Spleen (tissue), 11 donors: Measurements from ENCODE around the gene SHLD1. TPM values are rescaled to one million over a fixed set of nuclear protein-coding genes. Genes with fewer than 3 reads are reported as not detected.
A peak's percentile ranks its signal among the peaks of the same experiment; 100 is the strongest.

Experiments
- DNase-seq: peaks from one replicate; pipeline ENCODE4 v3.0.0-alpha.2; 2020
- H3K27ac ChIP-seq, 8 donors: fragments of 200-600 bp; sonication (generic) in 7 of 8; 1 replicate in 4 of 8; 2 replicates in 4 of 8; pipeline versions ENCODE4 v1.5.0 to v1.8.0; 2016 to 2021; ENCODE audit warnings: inconsistent platforms in 4 of 8, mild to moderate bottlenecking in 4 of 8, moderate library complexity in 1 of 8
- H3K27me3 ChIP-seq, 7 donors: fragments of 200-600 bp; sonication (generic) in 6 of 7; replicated peaks in 1 of 7; 1 replicate in 4 of 7; 2 replicates in 3 of 7; pipeline versions ENCODE4 v1.5.0 to v1.8.0; 2016 to 2021; ENCODE audit warnings: inconsistent platforms in 3 of 7, mild to moderate bottlenecking in 1 of 7
- H3K36me3 ChIP-seq, 6 donors: fragments of 200-600 bp; sonication (generic) in 5 of 6; 1 replicate in 4 of 6; 2 replicates in 2 of 6; pipeline versions ENCODE4 v1.5.0 to v1.8.0; 2016 to 2021; ENCODE audit warnings: inconsistent platforms in 2 of 6
- H3K4me1 ChIP-seq, 6 donors: fragments of 200-600 bp; sonication (generic) in 5 of 6; 1 replicate in 3 of 6; 2 replicates in 3 of 6; pipeline versions ENCODE4 v1.5.0 to v1.8.0; 2016 to 2021; ENCODE audit warnings: inconsistent platforms in 3 of 6
- H3K4me3 ChIP-seq, 8 donors: fragments of 200-600 bp; sonication (generic) in 7 of 8; 1 replicate in 4 of 8; 2 replicates in 4 of 8; pipeline versions ENCODE4 v1.5.0 to v1.8.0; 2016 to 2021; ENCODE audit warnings: inconsistent platforms in 4 of 8, mild to moderate bottlenecking in 4 of 8, moderate library complexity in 2 of 8
- H3K9me3 ChIP-seq, 8 donors: fragments of 200-600 bp; sonication (generic) in 7 of 8; 1 replicate in 4 of 8; 2 replicates in 4 of 8; pipeline versions ENCODE4 v1.5.0 to v1.8.0; 2016 to 2021; ENCODE audit warnings: inconsistent platforms in 4 of 8
- CTCF ChIP-seq, 11 experiments: fragments of 200-600 bp in 7 of 11; fragments of 450-650 bp in 4 of 11; sonication (generic) in 4 of 11; IDR thresholded peaks in 8 of 11; conservative IDR thresholded peaks in 3 of 11; 1 replicate in 7 of 11; 2 replicates in 4 of 11; pipeline versions ENCODE4 v1.4.0 to v1.8.0; 2016 to 2021; ENCODE audit warnings: antibody characterized with exemption in 11 of 11, inconsistent platforms in 4 of 11, mild to moderate bottlenecking in 1 of 11
- POLR2A ChIP-seq, 3 donors: fragments of 450-650 bp; IDR thresholded peaks; one replicate each; pipeline ENCODE4 v1.5.1; 2017; ENCODE audit warnings: antibody characterized with exemption in 3 of 3, mild to moderate bottlenecking in 1 of 3
- POLR2AphosphoS5 ChIP-seq, 3 donors: sonication (generic); formaldehyde crosslinking; IDR thresholded peaks; one replicate each; pipeline ENCODE4 v1.5.1; 2017; ENCODE audit warnings: antibody characterized with exemption in 3 of 3
- WGBS, 5 donors: extraction: QIAGEN DNeasy Blood & Tissue Kit in 3 of 5; methylation state at CpG; one replicate each; pipeline versions ENCODE4 v1.1.5 to v1.1.7; 2013 to 2018; 5-methylcytosine and 5-hydroxymethylcytosine counted together
- intact Hi-C: fragments of 100-400 bp; cut with DNase I; formaldehyde crosslinking; loops from one replicate; pipeline ENCODE4 v1.15.0; 2023; ENCODE audit warnings: low total_unique reads
- polyA plus RNA-seq, 3 donors: library from polyadenylated mRNA; stranded (reverse); fragments of 200-250 nt; gene quantifications; one replicate each; pipeline ENCODE4 v1.2.1, GENCODE V29; 2013
- total RNA-seq, 7 donors: library from RNA; depleted of rRNA in 3 of 7; stranded (reverse); fragments of >200 nt in 3 of 7; fragmentation: NEBNext Ultra II Directional in 4 of 7; extraction: Animal tissue kit (Norgen Biotek cat#: 25700) in 4 of 7; gene quantifications; one replicate each; pipeline versions ENCODE4 v1.1.0 to v1.2.1, GENCODE V29; 2016 to 2021
- donor health status: healthy with polysubstance abuse.
- donor health status: DM: no; HTN: no; CAD: no; lungs with moderate emphysema.
- donor health status: DM: no; HTN: no; CAD: no.
- donor health status: Bipolar disorder and iron deficiency.
- donor health status: healthy.
- donor health status: DM: no; HTN: no; CAD: no.
- donor health status: DM: yes; HTN: yes; CAD: no.

The SHLD1 gene
- total and polyA plus RNA-seq, 10 donors: 8.1 to 18.6 (median 12.4) TPM

GRCh38 chr20:5862703-5863039, 112.5 kb downstream of the SHLD1 start:
- peaks cover 0 to 17% (median 0%) of the 10 kb centered on the region in 6 donors for H3K36me3 ChIP-seq
- H3K27me3 ChIP-seq: no peaks in the 10 kb centered on the region
- DNase-seq: no peak
- H3K4me1 ChIP-seq: peaks cover 0 to 37% (median 13%) of the 10 kb centered on the region in 6 donors
- H3K4me3 ChIP-seq: peak overlapping the region in 1 of 8 donors; percentile 35
- intact Hi-C loops: no loop called here
- H3K27ac ChIP-seq: peak overlapping the region in 6 of 8 donors; percentile 51 to 81 (median 72)
- H3K9me3 ChIP-seq: no peaks in the 10 kb centered on the region
- WGBS, 5 donors: 25 to 67% (median 41%) methylated on average over 3 of the region's 3 CpGs
- TF ChIP-seq CTCF (IDR thresholded peaks at IDR 0.05 in 8 of 11, conservative IDR thresholded peaks at IDR 0.05 in 3 of 11) (no peak), POLR2AphosphoS5 (IDR thresholded peaks at IDR 0.05) (no peak), POLR2A (IDR thresholded peaks at IDR 0.05) (no peak)

GRCh38 chr20:5863040-5863833, 113.0 kb downstream of the SHLD1 start:
- Histone ChIP-seq H3K4me1 (peaks cover 0 to 37% (median 13%) of the 10 kb centered on the region in 6 donors), H3K27ac (peak overlapping the region in 7 of 8 donors; percentile 29 to 81 (median 72)), H3K27me3 (no peaks in the 10 kb centered on the region), H3K36me3 (peaks cover 0 to 17% (median 0%) of the 10 kb centered on the region in 6 donors), H3K4me3 (peak overlapping the region in 1 of 8 donors; percentile 35), H3K9me3 (no peaks in the 10 kb centered on the region)
- DNase-seq: peak; percentile 76
- 41 to 64% (median 46%) methylated on average over 8 to 12 of the region's 12 CpGs for WGBS, 5 donors
- intact Hi-C loops: no loop called here
- TF ChIP-seq CTCF (IDR thresholded peaks at IDR 0.05 in 8 of 11, conservative IDR thresholded peaks at IDR 0.05 in 3 of 11) (no peak), POLR2AphosphoS5 (IDR thresholded peaks at IDR 0.05) (peak in 2 of 3 donors; percentile 25 to 51)

GRCh38 chr20:5864428-5864827, 114.2 kb downstream of the SHLD1 start:
- H3K36me3 ChIP-seq: peaks cover 0 to 17% (median 0%) of the 10 kb centered on the region in 6 donors
- no peak for TF ChIP-seq POLR2AphosphoS5 (IDR thresholded peaks at IDR 0.05)
- TF ChIP-seq CTCF (IDR thresholded peaks at IDR 0.05 in 8 of 11, conservative IDR thresholded peaks at IDR 0.05 in 3 of 11): no peak
- TF ChIP-seq POLR2A (IDR thresholded peaks at IDR 0.05): no peak
- peaks cover 0 to 37% (median 13%) of the 10 kb centered on the region in 6 donors for H3K4me1 ChIP-seq
- H3K27ac ChIP-seq: peak overlapping the region in 1 of 8 donors; percentile 81
- intact Hi-C loops: no loop called here
- H3K27me3 ChIP-seq: no peaks in the 10 kb centered on the region
- no peaks in the 10 kb centered on the region for H3K9me3 ChIP-seq
- DNase-seq: no peak
- no peak overlapping the region for H3K4me3 ChIP-seq
- WGBS, 5 donors: 76 to 95% (median 89%) methylated on average over 6 of the region's 6 CpGs

- DNase-seq: no peak
- intact Hi-C loops: no loop called here
- no peak overlapping the region for H3K27ac ChIP-seq
- WGBS, 5 donors: 57 to 75% (median 64%) methylated on average over 10 of the region's 10 CpGs
- H3K27me3 ChIP-seq: no peaks in the 10 kb centered on the region
- H3K4me1 ChIP-seq: peaks cover 0 to 37% (median 13%) of the 10 kb centered on the region in 6 donors
- H3K9me3 ChIP-seq: no peaks in the 10 kb centered on the region
- no peak overlapping the region for H3K4me3 ChIP-seq
- H3K36me3 ChIP-seq: peaks cover 0 to 17% (median 0%) of the 10 kb centered on the region in 6 donors
- TF ChIP-seq POLR2AphosphoS5 (IDR thresholded peaks at IDR 0.05): no peak
- no peak for TF ChIP-seq POLR2A (IDR thresholded peaks at IDR 0.05)
- TF ChIP-seq CTCF (IDR thresholded peaks at IDR 0.05 in 8 of 11, conservative IDR thresholded peaks at IDR 0.05 in 3 of 11): no peak
Observed at GRCh38 chr20:5864873-5865587, 114.8 kb downstream of the SHLD1 start.
